ENCODE results near the gene ZNF296.
A peak's percentile ranks its signal among the peaks of the same experiment; 100 is the strongest.
"Not testable (repeated sequence)": the region's sequence is repeated elsewhere in the genome, so short reads cannot be mapped to it uniquely, and the experiment has no call there.

The ZNF296 gene

GRCh38 chr19:45110851-45111266 is 34.6 kb upstream of the ZNF296 start:
- peak overlapping the region in 9 of 11 experiments; percentile 41 to 79 (median 60); a peak in 18 of 22 replicates for H3K27ac ChIP-seq
- H3K4me1 ChIP-seq, result peaks cover 88 to 100% (median 100%) of the 10 kb centered on the region in 10 experiments
- H3K36me3 ChIP-seq, result peaks cover 0 to 10% (median 0%) of the 10 kb centered on the region in 11 experiments; a peak in 5 of 22 replicates
- H3K27me3 ChIP-seq, result no peaks in the 10 kb centered on the region
- peak in 2 of 11 experiments; percentile 38 to 52; a peak in 1 of 22 replicates for TF ChIP-seq Cebpa-rat (IDR thresholded peaks at IDR 0.05)
- no peak overlapping the region; a peak in 1 of 20 replicates for H3K4me3 ChIP-seq
- peak overlapping the region; percentile 56 to 97 (median 84) for H3K4me2 ChIP-seq
- H3K9ac ChIP-seq, result peak overlapping the region in 6 of 11 experiments; percentile 1 to 58 (median 20); a peak in 7 of 22 replicates
- peaks cover 6 to 100% (median 99%) of the 10 kb centered on the region in 11 experiments; a peak in 20 of 22 replicates for H4K20me1 ChIP-seq
- H3K9me3 ChIP-seq (replicated peaks in 1 of 11), result no peaks in the 10 kb centered on the region

- Histone ChIP-seq H3K4me2 (peak overlapping the region; percentile 27 to 97 (median 84)), H3K9me3 (replicated peaks in 1 of 11) (no peaks in the 10 kb centered on the region), H3K4me3 (peak overlapping the region in 4 of 10 experiments; percentile 9 to 35 (median 23); a peak in 6 of 20 replicates), H4K20me1 (peaks cover 30 to 100% (median 98%) of the 10 kb centered on the region in 11 experiments; a peak in 21 of 22 replicates), H3K9ac (peak overlapping the region in 10 of 11 experiments; percentile 2 to 59 (median 35); a peak in 14 of 22 replicates), H3K27ac (peak overlapping the region in 9 of 11 experiments; percentile 11 to 79 (median 58); a peak in 17 of 22 replicates), H3K36me3 (peaks cover 0 to 10% (median 0%) of the 10 kb centered on the region in 11 experiments; a peak in 5 of 22 replicates), H3K4me1 (peaks cover 87 to 100% (median 100%) of the 10 kb centered on the region in 10 experiments), H3K27me3 (no peaks in the 10 kb centered on the region)
- no peak for TF ChIP-seq Cebpa-rat (IDR thresholded peaks at IDR 0.05)
Observed at GRCh38 chr19:45107621-45108150, 31.4 kb upstream of the ZNF296 start.

- H3K4me3 ChIP-seq; H3K9ac ChIP-seq; H3K36me3 ChIP-seq; H3K9me3 ChIP-seq (replicated peaks in 1 of 11); H3K27me3 ChIP-seq: not testable (repeated sequence)
- H3K4me1 ChIP-seq, result peaks cover 87 to 100% (median 100%) of the 10 kb centered on the region in 10 experiments
- H4K20me1 ChIP-seq, result peaks cover 43 to 100% (median 98%) of the 10 kb centered on the region in 11 experiments; a peak in 21 of 22 replicates
- peak overlapping the region in 4 of 11 experiments; percentile 36 to 70 (median 70); a peak in 5 of 22 replicates for H3K27ac ChIP-seq
- peak overlapping the region in 9 of 11 experiments; percentile 70 to 97 (median 91); a peak in 13 of 22 replicates for H3K4me2 ChIP-seq
Observed at GRCh38 chr19:45106363-45106762, 30.1 kb upstream of the ZNF296 start.

- peak overlapping the region in 2 of 10 experiments; percentile 7 to 18; a peak in 1 of 20 replicates for H3K4me3 ChIP-seq
- H3K27me3 ChIP-seq, result no peaks in the 10 kb centered on the region
- H3K36me3 ChIP-seq, result peaks cover 0 to 13% (median 10%) of the 10 kb centered on the region in 11 experiments; a peak in 14 of 22 replicates
- H3K27ac ChIP-seq, result peak overlapping the region in 9 of 11 experiments; percentile 15 to 70 (median 69); a peak in 17 of 22 replicates
- H3K4me1 ChIP-seq, result peaks cover 87 to 100% (median 100%) of the 10 kb centered on the region in 10 experiments
- peaks cover 59 to 100% (median 98%) of the 10 kb centered on the region in 11 experiments; a peak in 21 of 22 replicates for H4K20me1 ChIP-seq
- TF ChIP-seq Cebpa-rat (IDR thresholded peaks at IDR 0.05), result no peak
- H3K4me2 ChIP-seq, result peak overlapping the region; percentile 70 to 99 (median 96)
- no peaks in the 10 kb centered on the region for H3K9me3 ChIP-seq (replicated peaks in 1 of 11)
- H3K9ac ChIP-seq, result peak overlapping the region in 7 of 11 experiments; percentile 36 to 61 (median 59); a peak in 10 of 22 replicates
Observed at GRCh38 chr19:45104658-45105349, 28.5 kb upstream of the ZNF296 start.

GRCh38 chr19:45103508-45104319 is 27.4 kb upstream of the ZNF296 start:
- H3K27me3 ChIP-seq, result no peaks in the 10 kb centered on the region
- TF ChIP-seq Cebpa-rat (IDR thresholded peaks at IDR 0.05), result no peak
- H3K27ac ChIP-seq, result peak overlapping the region; percentile 9 to 70 (median 63); a peak in 20 of 22 replicates
- H3K4me2 ChIP-seq, result peak overlapping the region; percentile 70 to 99 (median 96)
- H4K20me1 ChIP-seq, result peaks cover 66 to 100% (median 98%) of the 10 kb centered on the region in 11 experiments; a peak in 21 of 22 replicates
- H3K36me3 ChIP-seq, result peaks cover 0 to 18% (median 11%) of the 10 kb centered on the region in 11 experiments; a peak in 14 of 22 replicates
- peak overlapping the region in 9 of 10 experiments; percentile 5 to 60 (median 27); a peak in 12 of 20 replicates for H3K4me3 ChIP-seq
- peaks cover 87 to 100% (median 100%) of the 10 kb centered on the region in 10 experiments for H3K4me1 ChIP-seq
- H3K9ac ChIP-seq, result peak overlapping the region; percentile 35 to 66 (median 60); a peak in 19 of 22 replicates
- no peaks in the 10 kb centered on the region for H3K9me3 ChIP-seq (replicated peaks in 1 of 11)

GRCh38 chr19:45103156-45103507 is 26.9 kb upstream of the ZNF296 start:
- no peak for TF ChIP-seq Cebpa-rat (IDR thresholded peaks at IDR 0.05)
- Histone ChIP-seq H3K36me3 (peaks cover 0 to 18% (median 11%) of the 10 kb centered on the region in 11 experiments; a peak in 13 of 22 replicates), H3K9ac (peak overlapping the region; percentile 12 to 66 (median 60); a peak in 19 of 22 replicates), H3K4me3 (peak overlapping the region in 7 of 10 experiments; percentile 5 to 60 (median 42); a peak in 10 of 20 replicates), H3K4me2 (peak overlapping the region; percentile 70 to 99 (median 96)), H4K20me1 (peaks cover 60 to 100% (median 97%) of the 10 kb centered on the region in 11 experiments; a peak in 21 of 22 replicates), H3K9me3 (replicated peaks in 1 of 11) (no peaks in the 10 kb centered on the region), H3K27ac (peak overlapping the region; percentile 9 to 70 (median 63); a peak in 21 of 22 replicates), H3K27me3 (no peaks in the 10 kb centered on the region), H3K4me1 (peaks cover 89 to 100% (median 100%) of the 10 kb centered on the region in 10 experiments)

GRCh38 chr19:45102481-45102880 is 26.2 kb upstream of the ZNF296 start:
- Histone ChIP-seq H3K9ac (peak overlapping the region; percentile 12 to 66 (median 60); a peak in 16 of 22 replicates), H3K4me3 (peak overlapping the region in 3 of 10 experiments; percentile 5 to 60 (median 27); a peak in 2 of 20 replicates), H3K27me3 (no peaks in the 10 kb centered on the region), H3K36me3 (peaks cover 0 to 24% (median 12%) of the 10 kb centered on the region in 11 experiments; a peak in 13 of 22 replicates), H3K4me2 (peak overlapping the region; percentile 70 to 99 (median 96)), H4K20me1 (peaks cover 54 to 100% (median 98%) of the 10 kb centered on the region in 11 experiments; a peak in 21 of 22 replicates), H3K4me1 (peaks cover 89 to 100% (median 100%) of the 10 kb centered on the region in 10 experiments), H3K27ac (peak overlapping the region; percentile 9 to 70 (median 63); a peak in 21 of 22 replicates), H3K9me3 (replicated peaks in 1 of 11) (no peaks in the 10 kb centered on the region)
- TF ChIP-seq Cebpa-rat (IDR thresholded peaks at IDR 0.05), result no peak
